B cell (primary cell): ENCODE measurements around the gene ROBO2. TPM values are rescaled to one million over a fixed set of nuclear protein-coding genes. Genes with fewer than 3 reads are reported as not detected.

Experiments
- ATAC-seq: fragments of 200-7000 bp; cut with Tn5 transposase; one replicate; pipeline ENCODE4 v1.10.0; 2021; ENCODE audit warnings: low read depth, mild to moderate bottlenecking, moderate number of reproducible peaks, moderate library complexity
- CTCF ChIA-PET: fragments of 350-600 bp; sonication (Branson Sonifier 250); formaldehyde crosslinking; loops from one replicate; lab custom pipeline; 2021; ENCODE audit warnings: antibody characterized with exemption, inconsistent platforms; lab: Charles Lee
- POLR2A ChIA-PET: fragments of 350-600 bp; sonication (Branson Sonifier 250); formaldehyde crosslinking; loops from one replicate; lab custom pipeline; 2021; ENCODE audit warnings: antibody characterized with exemption; lab: Charles Lee
- DNase-seq: peaks from one replicate; pipeline ENCODE4 v3.0.0; 2013
- H2AFZ ChIP-seq: 2 replicates; pipeline ENCODE4 v1.6.1; 2012; ENCODE audit warnings: mild to moderate bottlenecking, low read depth, low read length; ENCODE audit not compliant: insufficient read depth, poor library complexity, severe bottlenecking
- H3K27ac ChIP-seq, 2 donors: 1 replicate in 1 of 2; 2 replicates in 1 of 2; pipeline ENCODE4 v1.5.1; 2012 to 2013; ENCODE audit warnings: low read length in 2 of 2, mild to moderate bottlenecking in 2 of 2, moderate library complexity in 1 of 2
- H3K27me3 ChIP-seq, 4 experiments: fragments of 200-600 bp in 1 of 4; sonication (generic) in 1 of 4; replicated peaks in 1 of 4; 1 replicate in 2 of 4; 2 replicates in 2 of 4; pipeline versions ENCODE4 v1.6.1 to v1.7.0; 2013 to 2016; ENCODE audit warnings: low read length in 3 of 4, mild to moderate bottlenecking in 2 of 4, mixed read lengths in 1 of 4, moderate library complexity in 1 of 4; ENCODE audit not compliant: insufficient read depth in 4 of 4, control insufficient read depth in 3 of 4; ENCODE audit errors: control extremely low read depth in 1 of 4
- H3K36me3 ChIP-seq, 2 experiments: replicated peaks in 1 of 2; 1 replicate in 1 of 2; 2 replicates in 1 of 2; pipeline versions ENCODE4 v1.6.1 to v1.7.1; 2013; ENCODE audit warnings: low read length in 1 of 2; ENCODE audit not compliant: insufficient read depth in 2 of 2, control insufficient read depth in 1 of 2; ENCODE audit errors: control extremely low read depth in 1 of 2, extremely low read depth in 1 of 2
- H3K4me1 ChIP-seq, 2 donors: fragments of 200-600 bp in 1 of 2; sonication (generic) in 1 of 2; 1 replicate in 1 of 2; 2 replicates in 1 of 2; pipeline versions ENCODE4 v1.5.1 to v1.6.1; 2013 to 2017; ENCODE audit warnings: low read length in 2 of 2; ENCODE audit not compliant: control insufficient read depth in 2 of 2, insufficient read depth in 2 of 2
- H3K4me2 ChIP-seq: replicated peaks from 2 replicates; pipeline ENCODE3; 2012; ENCODE audit warnings: mild to moderate bottlenecking, low read depth, low read length; ENCODE audit not compliant: poor library complexity, severe bottlenecking
- H3K4me3 ChIP-seq, 5 experiments: fragments of 200-600 bp in 1 of 5; sonication (generic) in 1 of 5; 1 replicate in 3 of 5; 2 replicates in 2 of 5; pipeline versions ENCODE4 v1.5.1 to v1.7.0; 2011 to 2016; ENCODE audit warnings: low read length in 4 of 5, mild to moderate bottlenecking in 4 of 5, low read depth in 2 of 5, control low read depth in 1 of 5, moderate library complexity in 1 of 5; ENCODE audit not compliant: insufficient read depth in 1 of 5; ENCODE audit errors: control extremely low read depth in 1 of 5, extremely low read depth in 1 of 5
- H3K79me2 ChIP-seq: fragments of 200-600 bp; sonication (generic); one replicate; pipeline ENCODE4 v1.6.0; 2016; ENCODE audit warnings: low read length; ENCODE audit not compliant: control insufficient read depth, insufficient read depth
- H3K9ac ChIP-seq: fragments of 200-600 bp; sonication (generic); 2 replicates; pipeline ENCODE4 v1.6.1; 2017; ENCODE audit warnings: mild to moderate bottlenecking, low read length, moderate library complexity
- H3K9me3 ChIP-seq, 3 donors: one replicate each; pipeline versions ENCODE4 v1.6.1 to v1.7.1; 2013; ENCODE audit warnings: low read length in 2 of 3; ENCODE audit not compliant: control insufficient read depth in 2 of 3, insufficient read depth in 1 of 3; ENCODE audit errors: control extremely low read depth in 1 of 3
- H4K20me1 ChIP-seq: 2 replicates; pipeline ENCODE4 v1.6.0; 2012; ENCODE audit warnings: mild to moderate bottlenecking, low read length; ENCODE audit not compliant: insufficient read depth, control insufficient read depth, poor library complexity, severe bottlenecking
- H3K27ac Mint-ChIP-seq: one replicate; pipeline ENCODE4 v1.8.0; 2021; ENCODE audit warnings: mixed read lengths
- H3K27me3 Mint-ChIP-seq: one replicate; pipeline ENCODE4 v1.8.0; 2021; ENCODE audit warnings: mixed read lengths
- H3K4me1 Mint-ChIP-seq: one replicate; pipeline ENCODE4 v1.8.0; 2021; ENCODE audit warnings: mixed read lengths
- H3K4me3 Mint-ChIP-seq: one replicate; pipeline ENCODE4 v1.8.0; 2021; ENCODE audit warnings: mixed read lengths
- H3K9me3 Mint-ChIP-seq: one replicate; pipeline ENCODE4 v1.8.0; 2022; ENCODE audit warnings: mixed read lengths; ENCODE audit not compliant: insufficient read depth
- CTCF ChIP-seq: fragments of 200-600 bp; IDR thresholded peaks from one replicate; pipeline ENCODE4 v1.8.0; 2022; ENCODE audit warnings: antibody characterized with exemption, mild to moderate bottlenecking
- EZH2 ChIP-seq: IDR thresholded peaks from 2 replicates; pipeline ENCODE4 v1.6.1; 2012; ENCODE audit warnings: borderline replicate concordance, low read depth, mild to moderate bottlenecking, moderate library complexity, low read length; ENCODE audit not compliant: insufficient read depth, poor library complexity, severe bottlenecking
- WGBS: methylation state at CpG from one replicate; pipeline ENCODE4 v1.1.5; 2013; ENCODE audit warnings: missing lambda C conversion rate; ENCODE audit not compliant: insufficient coverage; 5-methylcytosine and 5-hydroxymethylcytosine counted together
- intact Hi-C: fragments of 100-400 bp; cut with micrococcal nuclease; formaldehyde crosslinking; loops from one replicate; pipeline ENCODE4 v1.10.0; 2022
- polyA plus RNA-seq: library from polyadenylated mRNA; depleted of rRNA; stranded (reverse); fragments of >200 nt; gene quantifications from 2 replicates; pipeline ENCODE4 v1.2.3, GENCODE V29; 2012
- total RNA-seq, 2 donors: library from RNA; stranded (reverse); fragments of 120-200 nt in 1 of 2; gene quantifications; 1 replicate in 1 of 2; 2 replicates in 1 of 2; pipeline versions ENCODE4 v1.2.3 to v1.2.4, GENCODE V29; 2013 to 2022

The ROBO2 gene
- total and polyA plus RNA-seq, 2 donors (not counting 1 experiment from before 2014, with no cell fraction given), result not detected

- Mint-ChIP-seq H3K27me3 (no peaks in the 10 kb centered on the region), H3K4me1 (no peaks in the 10 kb centered on the region), H3K27ac (no peak overlapping the region), H3K9me3 (no peaks in the 10 kb centered on the region), H3K4me3 (no peak overlapping the region)
- DNase-seq (no peak), ATAC-seq (no peak)
- intact Hi-C loops, result no loop called here
- Histone ChIP-seq H3K9me3 (peaks cover 0 to 3% (median 0%) of the 10 kb centered on the region in 3 donors), H4K20me1 (no peaks in the 10 kb centered on the region), H3K79me2 (no peaks in the 10 kb centered on the region), H3K4me1 (no peaks in the 10 kb centered on the region), H3K27me3 (no peaks in the 10 kb centered on the region), H2AFZ (no peak overlapping the region), H3K36me3 (no peaks in the 10 kb centered on the region), H3K9ac (no peak overlapping the region), H3K4me2 (no peak overlapping the region), H3K4me3 (no peak overlapping the region), H3K27ac (no peak overlapping the region)
- POLR2A ChIA-PET, result no interaction called here
- no peak for TF ChIP-seq CTCF
- 79% methylated on average over 7 of the region's 12 CpGs for WGBS
- CTCF ChIA-PET, result no interaction called here
Measured at GRCh38 chr3:77079988-77080610, 40.2 kb downstream of the ROBO2 start.

GRCh38 chr3:77081240-77081661, 41.4 kb downstream of the ROBO2 start:
- no peaks in the 10 kb centered on the region for H3K9me3 ChIP-seq
- no peaks in the 10 kb centered on the region for H3K27me3 ChIP-seq
- Mint-ChIP-seq H3K4me3 (no peak overlapping the region), H3K9me3 (no peaks in the 10 kb centered on the region), H3K27me3 (no peaks in the 10 kb centered on the region), H3K27ac (no peak overlapping the region), H3K4me1 (no peaks in the 10 kb centered on the region)
- WGBS, result 82% methylated on average over 3 of the region's 3 CpGs
- CTCF ChIA-PET, result no interaction called here
- H3K36me3 ChIP-seq, result no peaks in the 10 kb centered on the region
- TF ChIP-seq EZH2, result no peak
- no peak for TF ChIP-seq CTCF
- no peaks in the 10 kb centered on the region for H3K4me1 ChIP-seq
- no peak overlapping the region for H3K9ac ChIP-seq
- H3K4me2 ChIP-seq, result no peak overlapping the region
- no peak overlapping the region for H3K4me3 ChIP-seq
- DNase-seq (no peak), ATAC-seq (no peak)
- POLR2A ChIA-PET, result no interaction called here
- intact Hi-C loops, result no loop called here
- no peaks in the 10 kb centered on the region for H4K20me1 ChIP-seq
- no peak overlapping the region for H3K27ac ChIP-seq
- H3K79me2 ChIP-seq, result no peaks in the 10 kb centered on the region
- no peak overlapping the region for H2AFZ ChIP-seq
